Endothelial cell of umbilical vein (primary cell): ENCODE measurements around the gene STPG4.

Experiments used
- FOS ChIP-seq: IDR thresholded peaks from 2 replicates; pipeline ENCODE4 v1.6.1; 2011; ENCODE audit warnings: mild to moderate bottlenecking, low read length, moderate library complexity, borderline replicate concordance; ENCODE audit not compliant: insufficient read depth
- GATA2 ChIP-seq: IDR thresholded peaks from 2 replicates; pipeline ENCODE4 v1.7.0; 2011; ENCODE audit warnings: low read depth, mild to moderate bottlenecking, moderate library complexity, mixed read lengths, low read length; ENCODE audit not compliant: insufficient read length, insufficient read depth
- MYC ChIP-seq: IDR thresholded peaks from one replicate; pipeline ENCODE4 v1.6.1; 2011; ENCODE audit warnings: mild to moderate bottlenecking, low read depth, low read length
- POLR2AphosphoS5 ChIP-seq: IDR thresholded peaks from 2 replicates; pipeline ENCODE4 v1.6.1; 2012; ENCODE audit warnings: low read depth, mild to moderate bottlenecking, control low read depth, low read length, moderate library complexity; ENCODE audit not compliant: insufficient read depth
- TF ChIP-seq, protein P1 (sequence below), 2 donors: IDR thresholded peaks; 1 replicate in 1 of 2; 2 replicates in 1 of 2; pipeline ENCODE4 v1.5.1; 2011; ENCODE audit warnings: low read length in 2 of 2, mild to moderate bottlenecking in 2 of 2, moderate library complexity in 2 of 2, control low read depth in 1 of 2, inconsistent platforms in 1 of 2, low read depth in 1 of 2; ENCODE audit not compliant: insufficient read depth in 1 of 2; ENCODE audit errors: extremely low read depth in 1 of 2
- TF ChIP-seq, protein P2 (sequence below): IDR thresholded peaks from 2 replicates; pipeline ENCODE4 v1.6.1; 2011; ENCODE audit not compliant: insufficient read depth, insufficient read length

DNA sequence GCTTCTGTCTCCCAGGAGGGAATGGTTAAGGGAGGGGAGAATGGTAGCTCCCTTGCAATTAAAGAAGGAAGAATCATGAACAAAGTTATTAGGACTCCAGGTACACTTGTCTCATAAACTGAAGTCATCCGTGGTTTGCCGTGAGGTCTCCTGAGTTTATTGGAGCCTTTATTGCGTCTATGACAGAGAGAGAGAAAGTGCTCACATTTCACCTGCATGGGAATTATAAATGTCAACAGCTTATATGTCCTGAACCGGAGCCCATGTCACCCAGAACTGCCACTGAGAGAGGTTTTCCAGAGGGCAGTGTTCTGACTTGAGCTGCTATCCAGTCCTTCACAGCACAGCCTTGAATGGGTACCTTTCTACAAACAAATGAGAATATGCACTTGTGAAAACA, 104.3 kb downstream of the STPG4 start:
- TF ChIP-seq, protein P1, sequence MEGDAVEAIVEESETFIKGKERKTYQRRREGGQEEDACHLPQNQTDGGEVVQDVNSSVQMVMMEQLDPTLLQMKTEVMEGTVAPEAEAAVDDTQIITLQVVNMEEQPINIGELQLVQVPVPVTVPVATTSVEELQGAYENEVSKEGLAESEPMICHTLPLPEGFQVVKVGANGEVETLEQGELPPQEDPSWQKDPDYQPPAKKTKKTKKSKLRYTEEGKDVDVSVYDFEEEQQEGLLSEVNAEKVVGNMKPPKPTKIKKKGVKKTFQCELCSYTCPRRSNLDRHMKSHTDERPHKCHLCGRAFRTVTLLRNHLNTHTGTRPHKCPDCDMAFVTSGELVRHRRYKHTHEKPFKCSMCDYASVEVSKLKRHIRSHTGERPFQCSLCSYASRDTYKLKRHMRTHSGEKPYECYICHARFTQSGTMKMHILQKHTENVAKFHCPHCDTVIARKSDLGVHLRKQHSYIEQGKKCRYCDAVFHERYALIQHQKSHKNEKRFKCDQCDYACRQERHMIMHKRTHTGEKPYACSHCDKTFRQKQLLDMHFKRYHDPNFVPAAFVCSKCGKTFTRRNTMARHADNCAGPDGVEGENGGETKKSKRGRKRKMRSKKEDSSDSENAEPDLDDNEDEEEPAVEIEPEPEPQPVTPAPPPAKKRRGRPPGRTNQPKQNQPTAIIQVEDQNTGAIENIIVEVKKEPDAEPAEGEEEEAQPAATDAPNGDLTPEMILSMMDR (IDR thresholded peaks at IDR 0.05; ENCODE audit: extremely low read depth in 1 of 2, insufficient read depth in 1 of 2, low read depth in 1 of 2, low read length in 2 of 2) = no peak
- TF ChIP-seq, protein P2, sequence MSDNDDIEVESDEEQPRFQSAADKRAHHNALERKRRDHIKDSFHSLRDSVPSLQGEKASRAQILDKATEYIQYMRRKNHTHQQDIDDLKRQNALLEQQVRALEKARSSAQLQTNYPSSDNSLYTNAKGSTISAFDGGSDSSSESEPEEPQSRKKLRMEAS = no peak
- TF ChIP-seq MYC (no peak), GATA2 (no peak), POLR2AphosphoS5 (no peak), FOS (no peak)
